Spleen (tissue), 7 donors: ENCODE results near the gene ITGAE.

Source experiments
- POLR2AphosphoS5 ChIP-seq, 3 donors: sonication (generic); formaldehyde crosslinking; IDR thresholded peaks; one replicate each; pipeline ENCODE4 v1.5.1; 2017; ENCODE audit warnings: antibody characterized with exemption in 3 of 3
- TF ChIP-seq, protein P1 (sequence below), 11 experiments: fragments of 200-600 bp in 7 of 11; fragments of 450-650 bp in 4 of 11; sonication (generic) in 4 of 11; IDR thresholded peaks in 8 of 11; conservative IDR thresholded peaks in 3 of 11; 1 replicate in 7 of 11; 2 replicates in 4 of 11; pipeline versions ENCODE4 v1.4.0 to v1.8.0; 2016 to 2021; ENCODE audit warnings: antibody characterized with exemption in 11 of 11, inconsistent platforms in 4 of 11, mild to moderate bottlenecking in 1 of 11
- donor health status: DM: no; HTN: no; CAD: no; lungs with moderate emphysema.
- donor health status: DM: no; HTN: no; CAD: no.
- donor health status: DM: no; HTN: no; CAD: no.

DNA sequence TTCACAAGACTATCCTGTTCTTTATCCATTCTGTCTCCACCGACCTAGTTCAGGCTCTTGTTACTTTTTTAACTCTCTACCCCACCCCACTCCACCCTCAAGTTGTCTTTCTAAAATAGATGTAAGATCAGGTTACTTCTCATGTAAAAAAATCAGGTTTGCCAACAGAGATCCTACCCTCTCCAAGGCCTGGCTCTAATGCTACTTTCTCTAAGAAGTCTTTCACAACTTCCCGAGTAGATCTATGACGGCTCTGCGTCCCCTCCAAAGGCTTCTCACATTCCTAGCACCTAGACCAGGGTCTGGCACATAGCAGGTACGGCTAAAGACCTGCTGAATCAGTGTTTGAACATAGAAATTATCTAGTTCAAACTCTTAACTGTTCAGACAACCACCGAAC is 14.1 kb upstream of the ITGAE start:
- TF ChIP-seq, protein P1, sequence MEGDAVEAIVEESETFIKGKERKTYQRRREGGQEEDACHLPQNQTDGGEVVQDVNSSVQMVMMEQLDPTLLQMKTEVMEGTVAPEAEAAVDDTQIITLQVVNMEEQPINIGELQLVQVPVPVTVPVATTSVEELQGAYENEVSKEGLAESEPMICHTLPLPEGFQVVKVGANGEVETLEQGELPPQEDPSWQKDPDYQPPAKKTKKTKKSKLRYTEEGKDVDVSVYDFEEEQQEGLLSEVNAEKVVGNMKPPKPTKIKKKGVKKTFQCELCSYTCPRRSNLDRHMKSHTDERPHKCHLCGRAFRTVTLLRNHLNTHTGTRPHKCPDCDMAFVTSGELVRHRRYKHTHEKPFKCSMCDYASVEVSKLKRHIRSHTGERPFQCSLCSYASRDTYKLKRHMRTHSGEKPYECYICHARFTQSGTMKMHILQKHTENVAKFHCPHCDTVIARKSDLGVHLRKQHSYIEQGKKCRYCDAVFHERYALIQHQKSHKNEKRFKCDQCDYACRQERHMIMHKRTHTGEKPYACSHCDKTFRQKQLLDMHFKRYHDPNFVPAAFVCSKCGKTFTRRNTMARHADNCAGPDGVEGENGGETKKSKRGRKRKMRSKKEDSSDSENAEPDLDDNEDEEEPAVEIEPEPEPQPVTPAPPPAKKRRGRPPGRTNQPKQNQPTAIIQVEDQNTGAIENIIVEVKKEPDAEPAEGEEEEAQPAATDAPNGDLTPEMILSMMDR (IDR thresholded peaks at IDR 0.05 in 8 of 11, conservative IDR thresholded peaks at IDR 0.05 in 3 of 11) = no peak
- no peak for TF ChIP-seq POLR2AphosphoS5 (IDR thresholded peaks at IDR 0.05)
